ENCODE data around the gene IFT22.
"Not testable (repeated sequence)": the region's sequence is repeated elsewhere in the genome, so short reads cannot be mapped to it uniquely, and the experiment has no call there.

Gene IFT22

DNA sequence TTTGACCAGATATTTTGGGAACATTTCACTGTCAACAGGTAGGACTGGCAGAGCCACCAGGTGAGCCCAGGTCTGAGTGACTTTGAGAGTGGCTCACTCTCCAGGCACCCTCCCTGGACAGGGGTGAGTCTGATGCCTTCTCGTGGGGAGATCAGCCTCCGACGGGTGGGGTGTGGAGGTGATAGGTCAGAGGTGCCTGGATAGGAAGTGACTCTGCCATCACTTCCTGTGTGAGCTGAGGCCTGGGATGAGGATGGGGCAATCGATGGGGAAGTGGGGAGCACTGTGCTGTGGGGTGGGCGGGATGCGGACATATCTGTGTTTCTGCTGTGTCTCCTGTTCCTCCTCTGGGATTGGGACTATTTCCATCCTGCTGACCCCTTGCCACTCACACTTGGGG, 34.6 kb downstream of the IFT22 start:
- H3K36me3 ChIP-seq (replicated peaks) = no peaks in the 10 kb centered on the region
- no peak for DNase-seq
- no peak overlapping the region for H3K27ac ChIP-seq
- peaks cover 3% of the 10 kb centered on the region for H3K27me3 ChIP-seq (replicated peaks)
- in situ Hi-C loops (cut with HindIII; ENCODE audit: low pct_ligation_motif_present, low sequenced_read_pairs) = loop anchor here (25.0 kb wide), 1 partner anchor 125 kb away; the partner anchor contains the start of genes AP1S1 and VGF
- no peak overlapping the region for H3K4me3 ChIP-seq (ENCODE audit: low read depth, low read length)
- TF ChIP-seq CTCF (IDR thresholded peaks at IDR 0.05; ENCODE audit: low read depth, low read length, missing control alignments) = no peak

GRCh38 chr7:101285880-101286279, 35.7 kb downstream of the IFT22 start:
- not testable (repeated sequence) for DNase-seq

GRCh38 chr7:101285171-101285570, 36.4 kb downstream of the IFT22 start:
- no peak for DNase-seq
- H3K36me3 ChIP-seq (replicated peaks) = no peaks in the 10 kb centered on the region
- TF ChIP-seq CTCF (IDR thresholded peaks at IDR 0.05; ENCODE audit: low read depth, low read length, missing control alignments) = no peak
- no peak overlapping the region for H3K4me3 ChIP-seq (ENCODE audit: low read depth, low read length)
- H3K27me3 ChIP-seq (replicated peaks) = no peaks in the 10 kb centered on the region
- in situ Hi-C loops (cut with HindIII; ENCODE audit: low pct_ligation_motif_present, low sequenced_read_pairs) = loop anchor here (25.0 kb wide), 1 partner anchor 123 kb away; the partner anchor contains the start of genes AP1S1 and VGF
- no peak overlapping the region for H3K27ac ChIP-seq

More at GRCh38 chr7:101285880-101286279, 35.7 kb downstream of the IFT22 start:
- H3K4me3 ChIP-seq (ENCODE audit: low read depth, low read length); H3K27me3 ChIP-seq (replicated peaks); H3K36me3 ChIP-seq (replicated peaks); H3K27ac ChIP-seq: not testable (repeated sequence)
- in situ Hi-C loops (cut with HindIII; ENCODE audit: low pct_ligation_motif_present, low sequenced_read_pairs) = loop anchor here (25.0 kb wide), 1 partner anchor 124 kb away; the partner anchor contains the start of genes AP1S1 and VGF

DNA sequence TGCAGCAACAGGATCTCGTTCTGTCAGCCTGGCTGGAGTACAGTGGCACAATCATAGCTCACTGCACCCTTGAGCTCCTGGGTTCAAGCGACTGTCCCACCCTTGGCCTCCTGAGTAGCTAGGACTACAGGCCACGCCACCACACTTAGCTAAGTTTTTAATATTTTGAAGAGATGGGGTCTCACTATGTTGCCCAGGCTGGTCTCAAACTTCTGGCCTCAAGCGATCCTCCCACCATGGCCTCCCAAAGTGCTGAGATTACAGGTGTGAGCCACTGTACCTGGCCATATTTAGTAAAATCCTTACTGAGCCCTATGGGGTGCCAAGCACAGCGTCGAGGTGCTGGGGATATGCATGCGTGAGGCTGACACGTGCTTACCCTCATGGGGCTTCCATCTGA, 40.7 kb downstream of the IFT22 start:
- H3K27ac ChIP-seq; DNase-seq; H3K36me3 ChIP-seq (replicated peaks); H3K27me3 ChIP-seq (replicated peaks); H3K4me3 ChIP-seq (ENCODE audit: low read depth, low read length): not testable (repeated sequence)
- in situ Hi-C loops (cut with HindIII; ENCODE audit: low pct_ligation_motif_present, low sequenced_read_pairs) = loop anchor here (25.0 kb wide), 1 partner anchor 119 kb away; the partner anchor contains the start of genes AP1S1 and VGF

DNA sequence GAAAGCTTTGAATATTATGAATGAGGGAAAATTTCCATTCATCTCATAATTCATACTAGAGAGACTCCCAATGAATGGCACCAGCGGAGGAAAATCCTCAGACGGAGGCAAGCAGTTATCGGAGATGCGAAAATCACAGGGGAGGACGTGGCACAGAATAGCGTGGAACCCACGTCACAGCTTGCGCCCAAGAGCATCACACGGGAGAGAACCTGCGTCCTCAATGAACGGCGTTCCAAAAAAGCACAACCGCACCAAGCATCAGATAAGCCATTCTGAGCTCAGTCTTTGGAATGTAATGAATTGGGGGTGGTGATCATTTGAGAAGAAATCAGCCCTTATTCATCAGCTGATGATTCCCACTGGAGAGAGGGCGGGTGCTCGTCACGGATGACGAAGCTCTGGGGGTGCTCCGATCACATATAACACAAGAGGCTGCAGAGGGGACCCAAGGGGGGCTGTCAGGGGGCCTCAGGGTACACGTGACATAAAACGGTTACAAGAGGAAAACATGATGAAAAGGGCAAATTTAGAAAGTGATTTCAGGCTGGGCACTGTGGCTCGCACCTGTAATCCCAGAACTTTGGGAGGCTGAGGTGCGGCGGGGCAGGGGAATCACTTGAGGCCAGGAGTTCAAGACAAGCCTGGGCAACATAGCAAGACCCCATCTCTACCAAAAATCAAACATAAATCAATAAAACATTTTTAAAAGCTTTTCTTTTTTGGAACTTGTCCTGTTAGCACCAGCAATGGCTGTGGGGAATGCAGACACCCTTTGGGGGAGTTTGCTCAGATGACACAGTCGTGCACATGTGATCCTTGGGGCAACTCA, 42.9 kb downstream of the IFT22 start:
- peaks cover 2% of the 10 kb centered on the region for H3K27me3 ChIP-seq (replicated peaks)
- DNase-seq = no peak
- no peaks in the 10 kb centered on the region for H3K36me3 ChIP-seq (replicated peaks)
- no peak overlapping the region for H3K27ac ChIP-seq
- no peak overlapping the region for H3K4me3 ChIP-seq (ENCODE audit: low read depth, low read length)
- TF ChIP-seq CTCF (IDR thresholded peaks at IDR 0.05; ENCODE audit: low read depth, low read length, missing control alignments) = no peak
- in situ Hi-C loops (cut with HindIII; ENCODE audit: low pct_ligation_motif_present, low sequenced_read_pairs) = loop anchor here (25.0 kb wide), 1 partner anchor 116 kb away; the partner anchor contains the start of genes AP1S1 and VGF

DNA sequence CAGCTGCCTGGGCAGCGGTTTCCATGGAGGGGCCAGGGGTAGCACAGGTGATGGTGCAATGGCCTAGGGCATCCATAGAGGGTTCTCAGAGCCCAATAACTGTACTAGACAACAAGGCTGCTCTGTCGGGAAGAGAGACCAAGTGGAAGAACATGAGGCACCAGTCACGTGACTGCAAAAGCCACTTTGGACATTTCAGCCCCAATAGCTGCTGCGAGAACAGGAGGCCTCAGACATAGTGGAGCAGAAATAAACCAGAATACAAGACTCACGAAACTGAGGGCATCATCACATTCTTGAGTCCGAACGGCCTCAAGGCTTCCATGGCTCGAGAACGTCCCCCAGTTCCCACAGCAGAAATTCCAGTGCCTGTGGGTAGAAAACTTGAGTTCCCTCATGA, 44.5 kb downstream of the IFT22 start:
- in situ Hi-C loops (cut with HindIII; ENCODE audit: low pct_ligation_motif_present, low sequenced_read_pairs) = loop anchor here (25.0 kb wide), 1 partner anchor 115 kb away; the partner anchor contains the start of genes AP1S1 and VGF
- no peak for TF ChIP-seq CTCF (IDR thresholded peaks at IDR 0.05; ENCODE audit: low read depth, low read length, missing control alignments)
- no peaks in the 10 kb centered on the region for H3K36me3 ChIP-seq (replicated peaks)

More for the DNA sequence above, 44.5 kb downstream of the IFT22 start:
- DNase-seq = no peak
- Histone ChIP-seq H3K27me3 (replicated peaks) (peaks cover 2% of the 10 kb centered on the region), H3K4me3 (ENCODE audit: low read depth, low read length) (no peak overlapping the region), H3K27ac (no peak overlapping the region)

All from brain microvascular endothelial cell (primary cell).